ENCODE results near the gene HSPB1.
"Not testable (repeated sequence)": the region's sequence is repeated elsewhere in the genome, so short reads cannot be mapped to it uniquely, and the experiment has no call there.

Gene HSPB1

DNA sequence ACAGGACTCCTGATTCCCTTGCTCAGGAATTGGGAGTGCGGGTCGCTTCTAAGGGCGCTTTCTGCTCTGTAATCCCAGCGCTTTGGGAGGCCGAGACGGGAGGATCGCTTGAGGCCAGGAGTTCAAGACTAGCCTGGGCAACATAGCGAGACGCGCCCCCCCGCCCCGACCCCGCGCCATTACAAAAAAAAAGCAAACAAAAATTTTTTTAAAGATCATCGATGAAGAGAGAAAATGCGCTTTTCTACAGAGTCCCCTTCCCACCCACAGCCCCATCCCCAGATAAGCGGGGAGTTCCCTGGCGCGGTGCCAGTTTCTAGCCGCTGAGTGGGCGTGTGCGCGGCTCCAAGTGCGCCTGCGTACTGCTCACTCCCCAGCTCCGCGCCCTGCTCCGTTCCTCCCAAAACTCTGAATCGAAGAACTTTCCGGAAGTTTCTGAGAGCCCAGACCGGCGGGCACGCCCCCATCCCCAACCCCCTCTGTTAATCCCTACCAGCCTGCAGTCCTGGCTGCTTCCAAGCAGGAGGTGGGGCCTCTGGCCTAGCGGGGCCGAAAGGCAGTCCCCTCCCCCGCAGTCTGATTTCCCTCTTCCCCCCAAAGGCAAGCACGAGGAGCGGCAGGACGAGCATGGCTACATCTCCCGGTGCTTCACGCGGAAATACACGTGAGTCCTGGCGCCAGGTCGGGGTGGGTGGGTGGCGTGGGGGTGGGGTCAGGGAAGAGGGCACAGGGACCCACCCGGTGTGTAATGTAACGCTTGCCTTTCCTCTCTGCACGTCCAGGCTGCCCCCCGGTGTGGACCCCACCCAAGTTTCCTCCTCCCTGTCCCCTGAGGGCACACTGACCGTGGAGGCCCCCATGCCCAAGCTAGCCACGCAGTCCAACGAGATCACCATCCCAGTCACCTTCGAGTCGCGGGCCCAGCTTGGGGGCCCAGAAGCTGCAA, 1.0 kb downstream of the HSPB1 start:
- DNase-seq (ENCODE audit: low read depth in 2 of 3, low spot score in 2 of 3), result peak; percentile 47 to 63 (median 62)

DNA sequence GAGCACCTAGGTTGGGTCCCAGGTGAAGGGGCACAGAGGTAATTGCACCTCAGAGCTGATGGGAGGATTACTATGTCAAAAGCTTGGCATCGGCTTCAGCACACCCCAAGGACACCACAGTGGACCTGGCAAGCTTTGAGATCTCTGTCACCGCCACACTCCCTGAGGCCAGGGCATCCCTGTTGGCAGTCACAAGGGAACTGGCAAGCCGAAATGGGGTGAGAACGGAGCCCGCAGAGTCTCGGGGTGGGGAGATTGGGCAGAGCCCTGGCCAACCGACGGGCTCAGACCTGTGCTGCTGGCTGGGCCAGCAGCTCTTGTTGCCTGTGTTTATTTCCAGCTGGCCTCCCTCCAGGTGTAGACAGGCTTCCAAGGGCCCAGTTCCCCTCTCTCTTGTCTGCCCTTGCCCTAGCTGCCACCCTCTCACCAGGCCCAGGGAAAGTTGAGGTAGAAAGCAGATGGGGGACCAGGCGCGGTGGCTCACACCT, 2.5 kb downstream of the HSPB1 start:
- no peak for DNase-seq (ENCODE audit: low read depth in 2 of 3, low spot score in 2 of 3)

DNA sequence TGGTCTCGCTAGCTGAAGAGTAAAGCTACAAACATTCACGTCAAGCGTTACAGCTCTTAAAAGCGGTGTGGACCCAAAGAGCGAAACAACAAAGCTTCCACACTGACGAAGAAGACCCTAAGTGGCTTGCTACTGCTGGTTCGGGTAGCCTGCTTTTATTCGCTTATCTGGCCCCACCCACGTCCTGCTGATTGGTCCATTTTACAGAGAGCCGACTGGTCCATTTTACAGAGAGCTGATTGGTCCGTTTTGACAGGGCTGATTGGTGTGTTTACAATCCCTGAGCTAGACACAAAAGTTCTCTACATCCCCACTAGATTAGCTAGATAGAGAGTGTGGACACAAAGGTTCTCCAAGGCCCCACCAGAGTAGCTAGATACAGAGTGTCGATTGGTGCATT, 6.4 kb downstream of the HSPB1 start:
- DNase-seq (ENCODE audit: low read depth in 2 of 3, low spot score in 2 of 3), result not testable (repeated sequence)

DNA sequence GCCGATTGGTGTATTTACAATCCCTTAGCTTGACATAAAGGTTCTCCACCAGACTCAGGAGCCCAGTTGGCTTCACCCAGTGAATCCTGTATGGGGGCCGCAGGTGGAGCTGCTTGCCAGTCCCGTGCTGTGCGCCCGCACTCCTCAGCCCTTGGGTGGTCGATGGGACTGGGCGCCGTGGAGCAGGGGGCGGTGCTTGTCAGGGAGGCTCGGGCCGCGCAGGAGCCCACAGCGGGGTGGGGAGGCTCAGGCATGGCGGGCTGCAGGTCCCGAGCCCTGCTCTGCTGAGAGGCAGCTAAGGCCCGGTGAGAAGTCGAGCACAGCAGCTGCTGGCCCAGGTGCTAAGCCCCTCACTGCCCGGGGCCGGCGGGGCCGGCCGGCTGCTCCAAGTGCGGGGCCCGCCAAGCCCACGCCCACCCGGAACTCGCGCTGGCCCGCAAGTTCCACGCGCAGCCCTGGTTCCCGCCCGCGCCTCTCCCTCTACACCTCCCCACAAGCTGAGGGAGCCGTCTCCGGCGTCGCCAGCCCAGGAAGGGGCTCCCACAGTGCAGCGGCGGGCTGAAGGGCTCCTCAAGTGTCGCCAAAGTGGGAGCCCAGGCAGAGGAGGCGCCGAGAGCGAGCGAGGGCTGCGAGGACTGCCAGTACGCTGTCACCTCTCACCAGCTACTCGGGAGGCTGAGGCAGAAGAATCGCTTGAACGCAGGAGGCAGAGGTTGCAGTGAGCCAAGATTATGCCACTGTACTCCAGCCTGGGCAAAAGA, 7.0 kb downstream of the HSPB1 start:
- DNase-seq (ENCODE audit: low read depth in 2 of 3, low spot score in 2 of 3), result not testable (repeated sequence)

DNA sequence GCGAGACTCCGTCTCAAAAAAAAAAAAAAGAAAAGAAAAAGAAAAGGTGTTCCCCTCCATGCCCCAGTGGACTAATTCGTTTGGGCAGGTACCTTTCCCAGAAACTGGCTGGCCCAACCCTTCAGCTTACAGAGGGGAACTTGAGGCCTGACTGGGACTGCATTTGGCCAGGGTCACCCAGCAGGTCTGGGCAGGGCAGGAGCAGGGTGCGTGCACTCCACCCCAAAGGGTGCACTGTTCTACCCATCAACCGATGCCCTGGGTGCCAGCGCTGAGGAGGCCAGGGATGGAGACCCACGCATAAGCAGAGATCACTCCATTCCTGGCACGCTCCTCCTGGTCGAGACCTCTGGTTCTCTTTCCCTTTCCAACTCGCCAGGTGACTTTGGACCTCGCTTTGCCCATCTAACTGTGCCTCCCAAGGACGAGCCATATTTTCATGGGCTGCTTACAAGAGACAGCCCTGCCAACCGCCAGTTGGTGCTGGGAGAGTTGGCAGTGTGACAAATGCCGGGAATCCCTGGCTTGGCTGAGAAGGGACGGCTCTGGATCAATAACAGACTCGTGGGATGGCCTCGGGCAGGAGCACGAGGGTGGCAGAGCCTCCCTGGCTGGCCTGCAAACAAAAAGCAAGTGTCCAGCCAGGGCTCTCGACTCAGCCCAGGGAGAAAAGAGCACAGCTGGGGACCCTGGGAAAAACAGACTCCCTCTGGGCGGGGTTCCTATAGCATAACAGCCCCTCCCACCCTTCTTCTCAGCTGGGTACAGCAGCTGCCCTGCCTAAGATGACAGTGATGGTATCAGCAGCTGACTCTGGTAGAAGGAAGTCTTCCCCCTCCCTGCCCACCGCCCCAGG, 7.9 kb downstream of the HSPB1 start:
- DNase-seq (ENCODE audit: low read depth in 2 of 3, low spot score in 2 of 3), result no peak

DNA sequence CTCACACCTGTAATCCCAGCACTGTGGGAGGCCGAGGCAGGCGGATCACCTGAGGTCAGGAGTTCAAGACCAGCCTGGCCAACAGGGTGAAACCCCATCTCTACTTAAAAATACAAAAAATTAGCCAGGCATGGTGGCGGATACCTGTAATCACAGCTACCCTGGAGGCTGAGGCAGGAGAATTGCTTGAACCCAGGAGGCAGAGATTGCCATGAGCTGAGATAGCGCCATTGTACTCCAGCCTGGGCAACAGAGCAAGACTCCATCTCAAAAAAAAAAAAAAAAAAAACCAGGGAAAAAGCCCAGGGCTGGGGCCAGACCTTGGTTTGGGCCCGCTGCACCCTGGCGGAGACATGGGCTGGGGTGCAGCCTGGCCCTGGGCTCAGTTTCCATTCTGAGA, 9.4 kb downstream of the HSPB1 start:
- DNase-seq (ENCODE audit: low read depth in 2 of 3, low spot score in 2 of 3), result not testable (repeated sequence)

DNA sequence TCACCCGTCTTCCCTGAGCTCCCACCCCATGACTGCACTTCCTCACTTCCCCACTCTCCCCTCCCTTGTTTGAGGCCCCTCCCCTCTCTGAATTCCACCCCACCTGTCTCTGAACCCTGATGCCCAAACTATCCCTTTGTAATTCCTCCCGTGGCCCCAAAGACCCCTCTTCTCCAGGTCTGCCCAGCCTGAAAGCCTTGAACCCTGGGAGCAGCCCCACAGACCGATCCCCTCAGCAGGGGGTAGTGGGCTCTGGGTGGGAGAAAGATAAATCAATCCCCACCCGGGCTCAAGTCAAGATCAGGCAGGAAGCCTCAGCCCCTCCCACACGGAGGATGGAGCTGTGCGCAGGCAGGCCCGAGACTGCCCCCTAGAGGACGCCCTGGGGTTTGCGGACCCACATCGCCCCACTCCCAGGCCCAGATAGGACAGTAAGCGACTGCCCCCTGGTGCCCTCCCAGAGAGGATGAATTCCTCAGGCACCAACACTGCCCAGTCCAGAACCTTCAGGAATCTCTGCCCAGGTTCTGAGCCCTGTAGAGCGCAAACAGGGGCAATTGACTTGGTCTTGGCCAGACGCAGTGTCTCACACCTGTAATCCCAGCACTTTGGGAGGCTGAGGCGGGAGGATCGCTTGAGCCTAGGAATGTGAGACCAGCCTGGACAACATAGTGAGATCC, 11.7 kb downstream of the HSPB1 start:
- DNase-seq (ENCODE audit: low read depth in 2 of 3, low spot score in 2 of 3), result peak; percentile 85 to 98 (median 97)

DNA sequence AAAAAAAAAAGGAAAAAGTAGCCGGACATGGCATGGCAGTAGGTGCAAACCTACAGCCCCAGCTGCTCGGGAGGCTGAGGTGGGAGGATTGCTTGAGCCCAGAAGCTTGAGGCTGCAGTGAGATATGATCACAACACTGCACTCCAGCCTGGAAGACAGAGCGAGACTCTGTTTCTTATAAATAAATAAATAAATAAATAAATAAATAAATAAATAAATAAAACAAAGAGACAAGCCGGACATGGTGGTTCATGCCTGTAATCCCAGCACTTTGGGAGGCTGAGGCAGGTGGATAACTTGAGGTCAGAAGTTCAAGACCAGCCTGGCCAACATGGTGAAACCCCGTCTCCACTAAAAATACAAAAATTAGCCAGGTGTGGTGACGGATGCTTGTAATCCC, 12.3 kb downstream of the HSPB1 start:
- DNase-seq (ENCODE audit: low read depth in 2 of 3, low spot score in 2 of 3), result not testable (repeated sequence)

DNA sequence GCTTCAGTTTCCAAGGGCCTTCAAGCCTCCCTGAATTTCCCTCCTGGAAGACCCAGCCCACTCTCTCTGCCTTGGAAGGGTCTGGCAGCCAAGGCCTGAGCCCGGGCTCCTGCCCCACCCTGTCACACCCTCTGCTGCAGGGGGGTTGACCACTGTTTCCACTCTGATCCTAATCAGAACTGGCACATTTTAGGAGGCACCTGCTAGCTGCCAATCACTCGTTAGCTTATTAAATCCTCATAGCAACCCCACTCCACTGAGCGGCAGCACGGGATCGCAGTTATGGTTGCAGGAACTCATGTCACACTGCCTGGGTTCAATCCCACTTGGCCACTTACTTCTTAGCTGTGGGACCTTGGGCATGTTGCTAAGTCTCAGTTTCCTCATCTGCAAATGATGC, 12.9 kb downstream of the HSPB1 start:
- no peak for DNase-seq (ENCODE audit: low read depth in 2 of 3, low spot score in 2 of 3)

DNA sequence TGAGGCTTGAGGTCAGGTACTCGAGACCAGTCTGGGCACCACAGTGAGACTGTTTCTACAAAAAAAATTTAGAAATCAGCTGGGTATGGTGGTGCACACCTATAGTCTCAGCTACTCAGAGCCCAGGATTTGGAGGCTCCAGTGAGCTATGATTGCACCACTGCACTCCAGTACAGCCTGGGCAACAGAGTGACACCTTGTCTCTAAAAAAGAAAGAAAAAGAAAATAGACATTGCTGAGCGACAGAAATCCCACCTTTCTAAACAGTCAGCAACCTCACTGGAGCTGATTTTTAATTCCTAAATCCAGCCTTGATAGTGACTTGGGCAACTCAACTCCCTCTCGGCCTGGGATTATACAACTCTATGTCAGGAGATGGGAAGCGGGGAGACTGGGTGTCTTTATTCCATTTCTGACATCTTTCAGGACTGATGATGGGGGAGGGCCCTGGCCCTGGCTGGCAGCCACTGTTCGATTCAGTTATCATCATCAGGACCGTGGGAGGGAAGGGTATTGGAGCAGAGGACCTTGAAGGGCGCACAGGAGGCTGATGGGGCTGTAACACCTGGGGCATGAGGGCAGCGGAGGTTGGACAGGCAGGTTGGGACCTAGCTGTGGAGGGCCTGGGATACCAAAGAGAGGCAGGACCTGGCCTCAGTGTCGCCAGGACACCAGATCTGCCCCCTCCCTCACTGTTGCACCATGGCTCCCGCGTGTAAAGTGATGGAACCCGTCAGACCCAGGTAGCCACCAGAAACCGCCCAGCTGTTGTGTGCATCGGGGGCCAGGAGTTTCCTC, 14.7 kb downstream of the HSPB1 start:
- no peak for DNase-seq (ENCODE audit: low read depth in 2 of 3, low spot score in 2 of 3)

DNA sequence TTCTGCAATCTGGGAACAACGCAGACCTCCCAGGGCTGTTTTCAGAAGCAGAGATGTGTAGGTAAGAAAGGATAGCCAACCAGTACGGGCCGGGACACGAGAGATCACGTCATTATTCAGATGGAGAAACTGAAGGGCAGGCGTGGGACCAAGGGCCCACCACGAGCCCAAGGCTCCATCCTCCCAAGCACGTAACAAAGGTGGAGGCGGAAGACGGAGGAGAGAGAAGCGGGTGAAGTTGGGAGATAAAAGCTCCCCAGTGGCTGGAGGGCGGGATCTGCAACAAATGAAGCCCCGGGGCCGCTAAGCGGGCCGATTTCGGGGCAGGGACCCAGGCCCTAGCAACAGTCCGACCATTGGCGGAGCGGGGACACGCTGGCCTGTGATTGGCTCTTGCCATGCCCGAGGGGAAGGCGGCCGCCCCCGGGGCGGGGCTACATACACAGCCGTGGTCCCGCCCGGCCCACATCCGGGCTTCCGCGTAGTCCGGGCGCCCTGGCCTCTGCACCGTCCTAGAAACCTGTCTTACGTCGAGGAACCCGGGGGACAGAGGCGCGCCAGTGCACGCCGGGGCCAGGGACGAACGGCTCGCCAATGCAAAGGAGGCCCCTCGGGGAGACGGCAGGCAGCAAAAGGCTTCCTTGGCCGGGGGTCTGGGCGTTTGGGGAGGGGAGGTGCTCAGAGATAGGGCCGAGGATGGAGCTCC, 15.5 kb downstream of the HSPB1 start:
- peak; percentile 73 to 88 (median 82) for DNase-seq (ENCODE audit: low read depth in 2 of 3, low spot score in 2 of 3)

DNA sequence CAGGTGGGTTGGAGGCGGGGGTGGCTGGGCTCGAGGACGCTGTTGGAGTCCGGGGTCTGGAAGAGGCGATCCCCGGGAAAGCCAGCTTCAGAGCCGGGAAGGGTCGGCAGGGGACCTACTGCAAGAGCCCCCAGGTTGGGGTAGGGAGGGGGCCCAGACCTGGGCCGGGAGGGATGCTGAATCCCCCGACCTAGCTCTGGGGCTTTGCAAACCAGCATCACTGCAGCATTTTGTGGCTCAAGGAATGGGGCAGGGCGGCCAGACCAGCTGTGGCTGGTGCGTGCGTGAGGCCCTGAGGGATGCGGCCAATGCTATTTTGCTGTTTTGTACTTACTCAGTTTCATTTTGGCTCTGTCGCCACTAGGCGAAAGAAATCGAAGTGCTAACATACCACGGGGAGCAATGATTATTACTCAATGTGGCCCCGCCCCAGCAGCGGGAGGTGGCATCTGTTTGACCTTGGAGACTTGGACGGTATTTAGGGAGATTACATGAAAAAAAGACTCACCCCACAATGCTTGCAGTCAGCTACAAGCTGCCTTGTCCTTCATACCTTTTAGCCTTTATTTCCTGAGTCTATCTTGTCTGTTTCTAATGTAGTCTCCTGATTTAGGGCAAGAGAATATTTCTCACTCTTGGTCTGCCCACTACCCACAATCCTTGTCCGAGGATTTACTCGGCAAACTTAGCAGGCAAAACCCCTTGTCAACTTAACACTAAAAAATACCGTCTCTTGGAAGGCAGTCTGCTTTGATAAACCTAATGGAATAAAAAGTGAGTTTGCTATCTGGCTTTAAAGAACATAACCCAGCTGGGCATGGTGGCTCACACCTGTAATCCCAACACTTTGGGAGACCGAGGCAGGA, 16.2 kb downstream of the HSPB1 start:
- peak; percentile 27 to 48 (median 36) for DNase-seq (ENCODE audit: low read depth in 2 of 3, low spot score in 2 of 3)

DNA sequence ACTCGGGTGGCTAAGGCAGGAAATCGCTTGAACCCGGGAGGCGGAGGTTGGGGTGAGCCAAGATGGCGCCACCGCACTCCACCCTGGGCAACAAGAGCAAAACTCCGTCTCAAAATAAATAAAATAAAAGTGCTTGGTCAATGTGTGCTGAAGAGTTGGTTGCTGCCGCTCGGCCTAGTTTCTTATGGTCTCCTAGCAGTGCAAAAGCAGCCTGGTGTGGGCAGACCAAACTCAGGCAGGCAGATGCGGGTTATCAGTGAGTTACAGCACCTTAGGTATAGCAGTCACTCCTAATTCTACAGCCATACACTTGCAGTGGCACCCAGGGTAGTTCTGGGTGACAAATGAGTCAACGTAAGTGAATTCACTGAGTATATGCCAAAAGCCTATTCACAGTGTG, 22.6 kb downstream of the HSPB1 start:
- no peak for DNase-seq (ENCODE audit: low read depth in 2 of 3, low spot score in 2 of 3)

DNA sequence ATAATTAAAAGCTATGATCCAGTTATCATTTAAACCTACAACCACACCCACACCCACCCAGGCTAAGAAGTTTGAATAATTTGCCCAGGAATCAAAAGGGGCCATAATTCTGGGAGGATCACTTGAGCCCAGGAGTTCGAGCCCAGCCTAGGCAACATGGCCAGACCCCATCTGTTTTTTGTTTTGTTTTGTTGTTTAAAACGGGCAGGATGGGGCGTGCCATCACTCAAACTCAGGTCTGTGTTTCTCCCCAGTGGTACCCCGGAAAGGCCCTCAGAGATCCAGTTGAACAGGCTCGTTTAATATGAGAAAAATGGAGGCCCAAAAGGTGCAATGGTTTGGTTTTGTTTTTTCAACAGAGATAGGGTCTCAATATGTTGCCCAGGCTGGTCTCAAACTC, 23.3 kb downstream of the HSPB1 start:
- no peak for DNase-seq (ENCODE audit: low read depth in 2 of 3, low spot score in 2 of 3)

DNA sequence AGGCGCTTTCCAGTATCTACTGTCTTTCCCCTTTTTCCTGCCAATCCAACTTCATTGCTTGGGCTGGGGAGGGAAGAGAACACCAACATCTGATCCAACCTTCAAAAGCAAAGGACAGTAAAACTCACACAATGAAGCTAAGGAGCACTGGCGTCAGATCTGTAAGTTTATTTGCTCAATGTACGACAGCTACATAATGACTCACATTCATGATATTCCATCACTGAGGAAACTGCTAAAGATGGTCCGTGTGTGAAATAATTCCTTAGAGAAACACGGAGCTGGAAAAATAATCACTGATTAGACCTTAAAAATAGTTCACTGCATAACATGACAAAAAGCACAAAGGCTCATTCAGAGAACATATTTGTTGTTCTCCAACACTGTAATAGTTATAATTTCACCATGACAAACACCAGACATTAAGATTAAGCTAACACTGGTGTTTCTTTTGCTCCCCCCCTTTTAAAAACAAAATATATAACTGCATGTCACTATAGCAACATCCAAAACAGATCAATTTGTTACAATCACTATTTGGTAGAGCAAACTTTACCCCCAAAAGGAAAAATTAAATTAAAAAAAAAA, 24.3 kb downstream of the HSPB1 start:
- no peak for DNase-seq (ENCODE audit: low read depth in 2 of 3, low spot score in 2 of 3)

DNA sequence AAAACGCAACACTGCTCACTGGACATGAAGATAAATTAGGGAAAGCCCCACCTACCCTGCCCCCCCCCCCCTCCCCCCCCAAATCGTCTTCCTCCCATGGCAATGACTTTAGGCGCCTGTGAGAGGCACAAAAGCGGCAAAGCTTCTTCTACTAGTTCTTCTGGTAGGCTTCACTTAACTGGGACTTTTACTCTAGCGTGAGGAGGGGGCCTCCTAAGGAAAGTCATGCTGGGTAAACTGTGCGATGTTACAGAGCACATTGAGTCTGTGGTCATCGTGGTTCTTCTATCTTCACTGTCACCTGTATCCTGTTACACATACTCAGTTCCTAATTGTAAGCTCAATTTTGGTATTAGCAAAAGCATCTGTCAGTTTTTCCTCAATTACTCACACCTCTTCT, 25.1 kb downstream of the HSPB1 start:
- no peak for DNase-seq (ENCODE audit: low read depth in 2 of 3, low spot score in 2 of 3)

DNA sequence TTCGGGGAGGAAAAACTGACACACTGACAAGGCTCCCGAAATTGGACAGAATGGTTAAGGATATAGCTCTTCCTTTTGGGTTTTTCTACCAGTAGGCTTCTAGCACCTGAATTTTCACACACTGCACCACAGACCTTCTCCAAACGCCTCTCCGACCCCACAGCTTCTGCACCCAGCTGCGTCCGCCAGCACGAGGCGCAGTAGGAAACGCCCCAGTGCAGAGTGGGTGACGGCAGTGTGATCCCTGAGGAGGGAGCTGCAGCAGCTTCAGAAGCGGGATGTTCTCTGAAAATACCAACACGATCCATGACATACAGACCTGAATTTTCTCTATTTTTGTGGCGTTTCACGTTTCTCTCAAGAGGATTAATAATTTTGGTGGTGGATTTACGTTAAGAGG, 25.9 kb downstream of the HSPB1 start:
- DNase-seq (ENCODE audit: low read depth in 2 of 3, low spot score in 2 of 3), result no peak

DNA sequence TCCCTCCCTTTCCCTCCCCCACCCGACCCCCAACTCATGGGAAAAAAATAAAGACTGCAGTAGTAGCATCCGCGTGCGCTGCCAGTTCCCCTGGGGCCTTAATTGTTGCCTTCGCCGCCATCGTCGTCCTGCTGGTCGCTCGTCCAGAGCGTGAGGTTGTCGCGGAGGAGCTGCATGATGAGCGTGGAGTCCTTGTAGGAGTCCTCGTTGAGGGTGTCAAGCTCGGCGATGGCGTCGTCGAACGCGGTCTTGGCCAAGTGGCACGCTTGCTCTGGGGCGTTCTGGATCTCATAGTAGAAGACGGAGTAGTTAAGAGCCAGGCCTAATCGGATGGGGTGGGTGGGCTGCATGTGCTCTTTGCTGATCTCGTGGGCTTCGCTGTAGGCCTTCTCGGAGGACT, 27.0 kb downstream of the HSPB1 start:
- no peak for DNase-seq (ENCODE audit: low read depth in 2 of 3, low spot score in 2 of 3)
